HCT116 (cell line): ENCODE data around the gene ATP1A4. TPM values are rescaled to one million over a fixed set of nuclear protein-coding genes. Genes with fewer than 3 reads are reported as not detected.
A peak's percentile ranks its signal among the peaks of the same experiment; 100 is the strongest.

Source experiments
- ATAC-seq: fragments of 200-7000 bp; cut with Tn5 transposase; 2 replicates; pipeline ENCODE4 v1.9.1; 2020; ENCODE audit warnings: mild to moderate bottlenecking, moderate library complexity
- BruUV-seq: library from RNA; stranded (reverse); fragments of 400-500 nt; replicated peaks from 2 replicates; lab custom pipeline; 2021; lab: Mats Ljungman, UMichigan
- CTCF ChIA-PET: fragments of 300-600 bp; sonication (Branson Sonifier 250); formaldehyde crosslinking; loops from one replicate; lab custom pipeline; 2021; ENCODE audit warnings: antibody characterized with exemption; lab: Charles Lee
- POLR2A ChIA-PET: fragments of 300-600, 350-600 bp; sonication (Branson Sonifier 250); formaldehyde crosslinking; loops from one replicate; lab custom pipeline; 2021; ENCODE audit warnings: antibody characterized with exemption; lab: Charles Lee
- RAD21 ChIA-PET, 2 experiments: fragments of 300-600 bp; sonication (Branson Sonifier 250); formaldehyde crosslinking; loops; one replicate each; lab custom pipeline; 2023; ENCODE audit warnings: low total read pairs in 2 of 2; ENCODE audit not compliant: uncharacterized antibody in 2 of 2, unreplicated experiment in 2 of 2, low non-redundant PET in 1 of 2; lab: Charles Lee
- DNase-seq: peaks from one replicate; pipeline ENCODE4 v3.0.0-alpha.2; 2010; ENCODE audit warnings: low read depth, low spot score
- H2AFZ ChIP-seq: fragments of 200-600 bp; shearing (Covaris generic), sonication (generic); 2 replicates; pipeline ENCODE4 v1.6.1; 2017; ENCODE audit warnings: low read depth, mixed run types, mixed read lengths, antibody characterized with exemption, low read length; ENCODE audit not compliant: poor library complexity, severe bottlenecking
- H3K27ac ChIP-seq: 2 replicates; pipeline ENCODE4 v1.5.1; 2012; ENCODE audit warnings: low read depth, low read length
- H3K27me3 ChIP-seq: fragments of 200-600 bp; sonication (generic); 2 replicates; pipeline ENCODE4 v1.6.1; 2016; ENCODE audit warnings: mixed run types, low read length, mixed read lengths; ENCODE audit not compliant: insufficient read depth
- H3K36me3 ChIP-seq, 2 experiments: fragments of 200-500 bp in 1 of 2; fragments of 200-600 bp in 1 of 2; sonication (Bioruptor generic) in 1 of 2; sonication (generic) in 1 of 2; 2 replicates each; pipeline versions ENCODE4 v1.5.1 to v1.6.1; 2014 to 2016; ENCODE audit warnings: low read length in 2 of 2, inconsistent platforms in 1 of 2, mixed read lengths in 1 of 2, mixed run types in 1 of 2; ENCODE audit not compliant: insufficient read depth in 2 of 2, control insufficient read depth in 1 of 2
- H3K4me1 ChIP-seq, 2 experiments: fragments of 200-600 bp in 1 of 2; sonication (generic) in 1 of 2; 2 replicates each; pipeline versions ENCODE4 v1.5.1 to v1.6.1; 2012 to 2017; ENCODE audit warnings: low read length in 2 of 2, inconsistent platforms in 1 of 2, mild to moderate bottlenecking in 1 of 2, mixed read lengths in 1 of 2, mixed run types in 1 of 2, moderate library complexity in 1 of 2; ENCODE audit not compliant: insufficient read depth in 2 of 2, control insufficient read depth in 1 of 2
- H3K4me2 ChIP-seq: fragments of 200-600 bp; sonication (generic); 2 replicates; pipeline ENCODE4 v1.6.1; 2017; ENCODE audit warnings: mixed run types, low read length, mixed read lengths
- H3K4me3 ChIP-seq, 2 experiments: fragments of 200-600 bp in 1 of 2; sonication (generic) in 1 of 2; replicated peaks in 1 of 2; 2 replicates each; pipeline ENCODE4 v1.5.1; 2011 to 2016; ENCODE audit warnings: low read length in 2 of 2, control low read depth in 1 of 2, low read depth in 1 of 2, mild to moderate bottlenecking in 1 of 2, mixed read lengths in 1 of 2, mixed run types in 1 of 2
- H3K79me2 ChIP-seq: fragments of 200-600 bp; sonication (generic); 2 replicates; pipeline ENCODE4 v1.6.1; 2017; ENCODE audit warnings: mild to moderate bottlenecking, mixed run types, low read length, moderate library complexity, mixed read lengths; ENCODE audit not compliant: insufficient read depth
- H3K9ac ChIP-seq: fragments of 200-600 bp; sonication (generic); 2 replicates; pipeline ENCODE4 v1.6.1; 2016; ENCODE audit warnings: low read length, mixed read lengths
- H3K9me2 ChIP-seq: fragments of 200-600 bp; sonication (generic), shearing (Covaris generic); 2 replicates; pipeline ENCODE4 v1.6.1; 2017; ENCODE audit warnings: mixed run types, mild to moderate bottlenecking, moderate library complexity; ENCODE audit not compliant: insufficient read depth
- H3K9me3 ChIP-seq, 2 experiments: fragments of 200-500 bp in 1 of 2; fragments of 200-600 bp in 1 of 2; sonication (Bioruptor generic) in 1 of 2; sonication (generic) in 1 of 2; 2 replicates each; pipeline ENCODE4 v1.6.1; 2014 to 2017; ENCODE audit warnings: low read length in 2 of 2, mixed read lengths in 2 of 2, inconsistent platforms in 1 of 2, low read depth in 1 of 2, mild to moderate bottlenecking in 1 of 2, mixed run types in 1 of 2, moderate library complexity in 1 of 2; ENCODE audit not compliant: control insufficient read depth in 1 of 2, insufficient read depth in 1 of 2
- H4K20me1 ChIP-seq: fragments of 200-600 bp; sonication (generic), shearing (Covaris generic); 2 replicates; pipeline ENCODE4 v1.6.1; 2017; ENCODE audit warnings: mixed run types, mild to moderate bottlenecking, moderate library complexity; ENCODE audit not compliant: insufficient read depth
- CBX3 ChIP-seq: IDR thresholded peaks from 2 replicates; pipeline ENCODE4 v1.6.1; 2012; ENCODE audit warnings: low read depth
- CEBPB ChIP-seq: IDR thresholded peaks from 2 replicates; pipeline ENCODE4 v1.6.1; 2012; ENCODE audit warnings: low read depth
- EGR1 ChIP-seq: IDR thresholded peaks from 2 replicates; pipeline ENCODE4 v1.6.1; 2012; ENCODE audit warnings: low read depth
- ELF1 ChIP-seq: IDR thresholded peaks from 2 replicates; pipeline ENCODE4 v1.6.1; 2012; ENCODE audit warnings: low read depth, borderline replicate concordance
- EZH2 ChIP-seq: fragments of 200-600 bp; sonication (generic); IDR thresholded peaks from 2 replicates; pipeline ENCODE4 v1.6.1; 2017; ENCODE audit warnings: antibody characterized with exemption, mixed run types
- EZH2phosphoT487 ChIP-seq: fragments of 200-600 bp; IDR thresholded peaks from 2 replicates; pipeline ENCODE4 v1.6.1; 2018; ENCODE audit warnings: antibody characterized with exemption, borderline replicate concordance
- FOSL1 ChIP-seq: IDR thresholded peaks from 2 replicates; pipeline ENCODE4 v1.6.1; 2012; ENCODE audit warnings: low read depth
- JUND ChIP-seq: IDR thresholded peaks from 2 replicates; pipeline ENCODE4 v1.6.1; 2012
- POLR2A ChIP-seq: IDR thresholded peaks from 2 replicates; pipeline ENCODE4 v1.7.0; 2011; ENCODE audit warnings: borderline replicate concordance; ENCODE audit not compliant: insufficient read depth, insufficient read length; ENCODE audit errors: extremely low read depth
- POLR2AphosphoS5 ChIP-seq: IDR thresholded peaks from 2 replicates; pipeline ENCODE4 v1.6.1; 2011; ENCODE audit warnings: mild to moderate bottlenecking, low read depth, low read length, moderate library complexity
- RAD21 ChIP-seq: IDR thresholded peaks from 2 replicates; pipeline ENCODE4 v1.6.1; 2012; ENCODE audit warnings: low read depth, mild to moderate bottlenecking
- SIN3A ChIP-seq: IDR thresholded peaks from 2 replicates; pipeline ENCODE4 v1.6.1; 2012; ENCODE audit warnings: low read depth
- SP1 ChIP-seq: IDR thresholded peaks from 2 replicates; pipeline ENCODE4 v1.6.1; 2012; ENCODE audit warnings: low read depth
- SRF ChIP-seq: IDR thresholded peaks from 2 replicates; pipeline ENCODE4 v1.6.1; 2012; ENCODE audit warnings: low read depth
- TCF7L2 ChIP-seq: IDR thresholded peaks from 2 replicates; pipeline ENCODE4 v1.7.0; 2011; ENCODE audit warnings: borderline replicate concordance, inconsistent platforms; ENCODE audit not compliant: insufficient read depth, insufficient read length; ENCODE audit errors: extremely low read depth
- YY1 ChIP-seq: IDR thresholded peaks from 2 replicates; pipeline ENCODE4 v1.6.1; 2011; ENCODE audit warnings: low read length, low read depth, moderate library complexity, mild to moderate bottlenecking; ENCODE audit not compliant: insufficient replicate concordance; ENCODE audit errors: extremely low read depth
- ZFX ChIP-seq: fragments of 450-650 bp; IDR thresholded peaks from 2 replicates; pipeline ENCODE4 v1.6.1; 2017
- ZNF274 ChIP-seq: fragments of 200-500 bp; sonication (Bioruptor generic); IDR thresholded peaks from 2 replicates; pipeline ENCODE4 v1.6.1; 2014; ENCODE audit warnings: mild to moderate bottlenecking, low read depth, low read length, inconsistent platforms
- intact Hi-C: fragments of 100-400 bp; cut with micrococcal nuclease; formaldehyde crosslinking; loops from 2 replicates; pipeline ENCODE4 v1.10.0; 2022
- total RNA-seq: library from RNA; stranded (reverse); gene quantifications from one replicate; pipeline ENCODE4 v1.2.1, GENCODE V29; 2021; ENCODE audit not compliant: unreplicated experiment
- TF ChIP-seq, protein P1 (sequence below), 3 experiments: fragments of 200-600 bp in 1 of 3; sonication (generic) in 1 of 3; IDR thresholded peaks in 2 of 3; conservative IDR thresholded peaks in 1 of 3; 2 replicates each; pipeline ENCODE4 v1.5.1; 2012 to 2017; ENCODE audit warnings: low read depth in 2 of 3, low read length in 2 of 3, antibody characterized with exemption in 1 of 3, borderline replicate concordance in 1 of 3, control low read depth in 1 of 3, mild to moderate bottlenecking in 1 of 3, mixed read lengths in 1 of 3, mixed run types in 1 of 3, moderate library complexity in 1 of 3; ENCODE audit not compliant: insufficient read depth in 1 of 3
- TF ChIP-seq, protein P2 (sequence below): IDR thresholded peaks from 2 replicates; pipeline ENCODE4 v1.6.1; 2012; ENCODE audit warnings: low read depth
- TF ChIP-seq, protein P3 (sequence below): IDR thresholded peaks from 2 replicates; pipeline ENCODE4 v1.6.1; 2012
- TF ChIP-seq, protein P4 (sequence below): IDR thresholded peaks from 2 replicates; pipeline ENCODE4 v1.6.1; 2012

The ATP1A4 gene
- total RNA-seq, 1 experiment from 2014 or later: not detected

DNA sequence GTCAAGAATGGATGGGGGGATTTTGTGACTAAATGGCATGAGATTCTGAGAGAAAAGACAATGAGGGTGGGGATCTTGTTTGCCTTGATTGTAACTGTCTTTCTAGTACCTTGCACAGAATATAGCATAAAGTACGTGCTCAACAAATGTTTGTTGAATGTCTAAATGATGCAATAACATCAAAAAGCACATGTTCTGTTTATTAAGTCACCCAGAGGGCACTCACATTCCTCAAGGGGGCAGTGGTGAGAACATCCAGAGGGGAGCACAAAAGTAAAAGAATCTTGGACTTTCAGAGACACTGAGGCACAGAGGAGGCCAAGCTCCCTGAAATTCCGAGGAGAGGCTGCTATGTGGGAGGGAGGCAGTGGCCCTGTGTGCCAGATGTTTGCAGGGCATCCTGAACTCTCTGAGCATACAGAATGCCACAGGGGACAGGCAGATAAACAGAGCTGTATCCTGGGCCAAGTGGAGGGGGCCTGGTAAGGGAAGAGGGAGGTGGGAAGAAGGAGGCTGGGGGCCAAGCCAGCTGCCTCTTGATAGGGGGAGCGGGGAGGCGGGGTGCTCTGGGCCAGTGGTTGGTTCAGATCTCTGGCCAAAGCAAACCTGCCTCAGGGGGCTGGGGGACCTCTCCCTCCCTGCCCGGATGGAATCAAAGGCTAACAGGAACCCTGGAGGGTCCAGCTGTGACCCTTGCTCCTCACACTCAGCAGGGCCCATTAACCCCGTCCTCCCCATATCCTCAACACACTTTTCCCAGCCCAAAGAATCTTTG is 42.3 kb upstream of the ATP1A4 start:
- H3K36me3 ChIP-seq: no peaks in the 10 kb centered on the region
- CTCF ChIA-PET: interaction anchor here (0.7 to 3.8 kb wide), 10 partner anchors 8 to 299 kb away, joined by 3 to 30 read pairs (median 4); no protein-coding TSS in a partner anchor
- TF ChIP-seq SIN3A (no peak), RAD21 (peak; percentile 49), JUND (no peak), SP1 (no peak), SRF (no peak), TCF7L2 (peak; percentile 9), ZNF274 (no peak), POLR2A (no peak), ZFX (no peak), CEBPB (no peak), ELF1 (no peak), EZH2phosphoT487 (no peak), EZH2 (no peak), YY1 (no peak), EGR1 (no peak), POLR2AphosphoS5 (no peak), CBX3 (peak; percentile 24; the same call in 1 of the 2 replicates), FOSL1 (no peak)
- TF ChIP-seq, protein P1, sequence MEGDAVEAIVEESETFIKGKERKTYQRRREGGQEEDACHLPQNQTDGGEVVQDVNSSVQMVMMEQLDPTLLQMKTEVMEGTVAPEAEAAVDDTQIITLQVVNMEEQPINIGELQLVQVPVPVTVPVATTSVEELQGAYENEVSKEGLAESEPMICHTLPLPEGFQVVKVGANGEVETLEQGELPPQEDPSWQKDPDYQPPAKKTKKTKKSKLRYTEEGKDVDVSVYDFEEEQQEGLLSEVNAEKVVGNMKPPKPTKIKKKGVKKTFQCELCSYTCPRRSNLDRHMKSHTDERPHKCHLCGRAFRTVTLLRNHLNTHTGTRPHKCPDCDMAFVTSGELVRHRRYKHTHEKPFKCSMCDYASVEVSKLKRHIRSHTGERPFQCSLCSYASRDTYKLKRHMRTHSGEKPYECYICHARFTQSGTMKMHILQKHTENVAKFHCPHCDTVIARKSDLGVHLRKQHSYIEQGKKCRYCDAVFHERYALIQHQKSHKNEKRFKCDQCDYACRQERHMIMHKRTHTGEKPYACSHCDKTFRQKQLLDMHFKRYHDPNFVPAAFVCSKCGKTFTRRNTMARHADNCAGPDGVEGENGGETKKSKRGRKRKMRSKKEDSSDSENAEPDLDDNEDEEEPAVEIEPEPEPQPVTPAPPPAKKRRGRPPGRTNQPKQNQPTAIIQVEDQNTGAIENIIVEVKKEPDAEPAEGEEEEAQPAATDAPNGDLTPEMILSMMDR (IDR thresholded peaks at IDR 0.05 in 2 of 3, conservative IDR thresholded peaks at IDR 0.05 in 1 of 3; ENCODE audit: borderline replicate concordance in 1 of 3, insufficient read depth in 1 of 3, low read depth in 2 of 3, low read length in 2 of 3): peak; percentile 43 to 76 (median 74); a peak in 5 of 6 replicates
- TF ChIP-seq, protein P2, sequence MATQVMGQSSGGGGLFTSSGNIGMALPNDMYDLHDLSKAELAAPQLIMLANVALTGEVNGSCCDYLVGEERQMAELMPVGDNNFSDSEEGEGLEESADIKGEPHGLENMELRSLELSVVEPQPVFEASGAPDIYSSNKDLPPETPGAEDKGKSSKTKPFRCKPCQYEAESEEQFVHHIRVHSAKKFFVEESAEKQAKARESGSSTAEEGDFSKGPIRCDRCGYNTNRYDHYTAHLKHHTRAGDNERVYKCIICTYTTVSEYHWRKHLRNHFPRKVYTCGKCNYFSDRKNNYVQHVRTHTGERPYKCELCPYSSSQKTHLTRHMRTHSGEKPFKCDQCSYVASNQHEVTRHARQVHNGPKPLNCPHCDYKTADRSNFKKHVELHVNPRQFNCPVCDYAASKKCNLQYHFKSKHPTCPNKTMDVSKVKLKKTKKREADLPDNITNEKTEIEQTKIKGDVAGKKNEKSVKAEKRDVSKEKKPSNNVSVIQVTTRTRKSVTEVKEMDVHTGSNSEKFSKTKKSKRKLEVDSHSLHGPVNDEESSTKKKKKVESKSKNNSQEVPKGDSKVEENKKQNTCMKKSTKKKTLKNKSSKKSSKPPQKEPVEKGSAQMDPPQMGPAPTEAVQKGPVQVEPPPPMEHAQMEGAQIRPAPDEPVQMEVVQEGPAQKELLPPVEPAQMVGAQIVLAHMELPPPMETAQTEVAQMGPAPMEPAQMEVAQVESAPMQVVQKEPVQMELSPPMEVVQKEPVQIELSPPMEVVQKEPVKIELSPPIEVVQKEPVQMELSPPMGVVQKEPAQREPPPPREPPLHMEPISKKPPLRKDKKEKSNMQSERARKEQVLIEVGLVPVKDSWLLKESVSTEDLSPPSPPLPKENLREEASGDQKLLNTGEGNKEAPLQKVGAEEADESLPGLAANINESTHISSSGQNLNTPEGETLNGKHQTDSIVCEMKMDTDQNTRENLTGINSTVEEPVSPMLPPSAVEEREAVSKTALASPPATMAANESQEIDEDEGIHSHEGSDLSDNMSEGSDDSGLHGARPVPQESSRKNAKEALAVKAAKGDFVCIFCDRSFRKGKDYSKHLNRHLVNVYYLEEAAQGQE: no peak
- TF ChIP-seq, protein P3, sequence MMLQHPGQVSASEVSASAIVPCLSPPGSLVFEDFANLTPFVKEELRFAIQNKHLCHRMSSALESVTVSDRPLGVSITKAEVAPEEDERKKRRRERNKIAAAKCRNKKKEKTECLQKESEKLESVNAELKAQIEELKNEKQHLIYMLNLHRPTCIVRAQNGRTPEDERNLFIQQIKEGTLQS: no peak; the same call in 1 of the 2 replicates
- TF ChIP-seq, protein P4, sequence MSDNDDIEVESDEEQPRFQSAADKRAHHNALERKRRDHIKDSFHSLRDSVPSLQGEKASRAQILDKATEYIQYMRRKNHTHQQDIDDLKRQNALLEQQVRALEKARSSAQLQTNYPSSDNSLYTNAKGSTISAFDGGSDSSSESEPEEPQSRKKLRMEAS: peak; percentile 98

More for the DNA sequence above, 42.3 kb upstream of the ATP1A4 start:
- H3K9ac ChIP-seq: no peak overlapping the region
- no peak overlapping the region for H3K4me3 ChIP-seq
- no peaks in the 10 kb centered on the region for H3K79me2 ChIP-seq
- H3K27me3 ChIP-seq: no peaks in the 10 kb centered on the region
- H2AFZ ChIP-seq: peak overlapping the region; percentile 66
- H4K20me1 ChIP-seq: no peaks in the 10 kb centered on the region
- no TSS peak for BruUV-seq
- ATAC-seq: peak; percentile 79
- ChIA-PET RAD21 (no interaction called here), POLR2A (interaction anchor here (1.0 to 1.6 kb wide), 2 partner anchors 11 to 19 kb away, joined by 3 read pairs; partner anchors contain the start of gene IGSF8)
- H3K9me2 ChIP-seq: no peaks in the 10 kb centered on the region
- no peaks in the 10 kb centered on the region for H3K9me3 ChIP-seq
- intact Hi-C loops: loop anchor here (2.0 kb wide), 1 partner anchor 144 kb away; no protein-coding TSS in a partner anchor
- DNase-seq: peak; percentile 69
- no peak overlapping the region; the same call in 1 of the 2 replicates for H3K27ac ChIP-seq
- H3K4me1 ChIP-seq: peaks cover 3 to 9% of the 10 kb centered on the region in 2 experiments; a peak in 2 of 4 replicates
- H3K4me2 ChIP-seq: 0 out of 2 replicates have a peak overlapping the region, but pooled peaks have one; percentile 13
